Cardiac muscle cell (in vitro differentiated cells and primary cell): Measurements from ENCODE around the gene HDLBP. TPM values are rescaled to one million over a fixed set of nuclear protein-coding genes. Genes with fewer than 3 reads are reported as not detected.

Source experiments
- DNase-seq, 2 donors: peaks; one replicate each; pipeline versions ENCODE4 v3.0.0 to v3.0.0-alpha.2; 2010 to 2017; ENCODE audit warnings: low read depth in 1 of 2, low spot score in 1 of 2
- H3K27ac ChIP-seq: fragments of 200-600 bp; sonication (generic); 2 replicates; pipeline ENCODE4 v1.5.1; 2016
- H3K27me3 ChIP-seq: fragments of 200-600 bp; sonication (generic); 2 replicates; pipeline ENCODE4 v1.6.0; 2016; ENCODE audit warnings: control low read depth
- H3K36me3 ChIP-seq: fragments of 200-600 bp; sonication (generic); 2 replicates; pipeline ENCODE4 v1.5.1; 2016; ENCODE audit warnings: control low read depth
- H3K4me1 ChIP-seq: fragments of 200-600 bp; sonication (generic); 2 replicates; pipeline ENCODE4 v1.8.1; 2017; ENCODE audit warnings: low read depth, mild to moderate bottlenecking, mixed run types
- H3K4me3 ChIP-seq: fragments of 200-600 bp; sonication (generic); 2 replicates; pipeline ENCODE4 v1.5.1; 2016; ENCODE audit warnings: mild to moderate bottlenecking
- H3K9me3 ChIP-seq: fragments of 200-600 bp; sonication (generic); 2 replicates; pipeline ENCODE4 v1.5.1; 2017; ENCODE audit warnings: low read depth, mild to moderate bottlenecking, control low read depth
- polyA plus RNA-seq: library from polyadenylated mRNA; unstranded; fragments of >200 nt; fragmentation: Nextera tagmentation; extraction: Ambion mirVana; gene quantifications from 2 replicates; pipeline ENCODE4 v1.2.1, GENCODE V29; 2016
- total RNA-seq: library from RNA; depleted of rRNA; stranded (reverse); fragments of >200 nt; gene quantifications from 2 replicates; pipeline ENCODE4 v1.2.3, GENCODE V29; 2016
- TF ChIP-seq, protein P1 (sequence below): IDR thresholded peaks from 2 replicates; pipeline ENCODE4 v1.5.1; 2012; ENCODE audit warnings: low read depth, mild to moderate bottlenecking, low read length

The HDLBP gene
- total and polyA plus RNA-seq, 2 experiments from 2014 or later, result 261 to 313 TPM

DNA sequence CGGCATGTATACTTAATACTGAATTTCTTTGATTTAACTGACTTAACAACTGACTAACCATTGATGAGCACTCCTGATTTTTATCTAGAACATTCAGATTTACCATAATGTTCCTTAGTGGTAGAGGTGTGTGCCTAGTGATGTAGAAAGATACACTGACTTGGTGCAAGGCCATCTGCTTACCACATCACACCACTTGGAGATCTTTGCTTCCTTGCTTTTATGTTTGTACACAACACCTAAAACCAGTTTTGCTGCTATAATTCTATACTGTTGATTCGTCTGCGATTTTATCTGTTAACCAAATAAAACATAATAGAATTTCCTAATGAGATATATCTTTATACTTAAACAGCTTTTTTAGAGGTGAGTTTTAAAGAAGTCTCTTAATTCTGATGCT is 36.8 kb upstream of the HDLBP start:
- H3K4me3 ChIP-seq, result no peak overlapping the region
- no peaks in the 10 kb centered on the region for H3K27me3 ChIP-seq
- no peak overlapping the region for H3K27ac ChIP-seq
- peaks cover 11% of the 10 kb centered on the region for H3K4me1 ChIP-seq
- no peaks in the 10 kb centered on the region for H3K9me3 ChIP-seq
- DNase-seq, result no peak
- TF ChIP-seq, protein P1, sequence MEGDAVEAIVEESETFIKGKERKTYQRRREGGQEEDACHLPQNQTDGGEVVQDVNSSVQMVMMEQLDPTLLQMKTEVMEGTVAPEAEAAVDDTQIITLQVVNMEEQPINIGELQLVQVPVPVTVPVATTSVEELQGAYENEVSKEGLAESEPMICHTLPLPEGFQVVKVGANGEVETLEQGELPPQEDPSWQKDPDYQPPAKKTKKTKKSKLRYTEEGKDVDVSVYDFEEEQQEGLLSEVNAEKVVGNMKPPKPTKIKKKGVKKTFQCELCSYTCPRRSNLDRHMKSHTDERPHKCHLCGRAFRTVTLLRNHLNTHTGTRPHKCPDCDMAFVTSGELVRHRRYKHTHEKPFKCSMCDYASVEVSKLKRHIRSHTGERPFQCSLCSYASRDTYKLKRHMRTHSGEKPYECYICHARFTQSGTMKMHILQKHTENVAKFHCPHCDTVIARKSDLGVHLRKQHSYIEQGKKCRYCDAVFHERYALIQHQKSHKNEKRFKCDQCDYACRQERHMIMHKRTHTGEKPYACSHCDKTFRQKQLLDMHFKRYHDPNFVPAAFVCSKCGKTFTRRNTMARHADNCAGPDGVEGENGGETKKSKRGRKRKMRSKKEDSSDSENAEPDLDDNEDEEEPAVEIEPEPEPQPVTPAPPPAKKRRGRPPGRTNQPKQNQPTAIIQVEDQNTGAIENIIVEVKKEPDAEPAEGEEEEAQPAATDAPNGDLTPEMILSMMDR, result no peak
- peaks cover 64% of the 10 kb centered on the region for H3K36me3 ChIP-seq

DNA sequence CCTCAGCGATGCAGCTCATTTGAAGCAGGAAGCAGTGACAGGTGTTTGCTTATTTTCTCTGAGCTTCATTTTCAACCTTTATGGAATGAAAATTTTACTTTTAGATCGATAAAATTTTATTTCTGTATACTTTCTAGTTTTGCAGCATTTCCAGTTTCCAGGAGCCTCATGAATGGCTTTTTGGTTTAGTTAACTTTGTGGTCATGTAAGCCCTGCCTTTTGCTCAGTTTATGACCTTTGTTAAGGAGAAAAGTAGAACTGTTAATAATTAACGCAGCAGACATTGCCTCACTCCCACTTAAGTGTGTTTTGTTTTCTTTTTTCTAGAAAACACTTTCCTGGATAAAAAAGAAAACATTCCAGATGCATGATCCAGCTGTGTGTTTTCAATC is 36.2 kb upstream of the HDLBP start:
- no peak overlapping the region for H3K27ac ChIP-seq
- H3K4me3 ChIP-seq, result no peak overlapping the region
- H3K36me3 ChIP-seq, result peaks cover 70% of the 10 kb centered on the region
- peaks cover 6% of the 10 kb centered on the region for H3K4me1 ChIP-seq
- DNase-seq, result no peak
- TF ChIP-seq, protein P1, result no peak
- no peaks in the 10 kb centered on the region for H3K9me3 ChIP-seq
- no peaks in the 10 kb centered on the region for H3K27me3 ChIP-seq

DNA sequence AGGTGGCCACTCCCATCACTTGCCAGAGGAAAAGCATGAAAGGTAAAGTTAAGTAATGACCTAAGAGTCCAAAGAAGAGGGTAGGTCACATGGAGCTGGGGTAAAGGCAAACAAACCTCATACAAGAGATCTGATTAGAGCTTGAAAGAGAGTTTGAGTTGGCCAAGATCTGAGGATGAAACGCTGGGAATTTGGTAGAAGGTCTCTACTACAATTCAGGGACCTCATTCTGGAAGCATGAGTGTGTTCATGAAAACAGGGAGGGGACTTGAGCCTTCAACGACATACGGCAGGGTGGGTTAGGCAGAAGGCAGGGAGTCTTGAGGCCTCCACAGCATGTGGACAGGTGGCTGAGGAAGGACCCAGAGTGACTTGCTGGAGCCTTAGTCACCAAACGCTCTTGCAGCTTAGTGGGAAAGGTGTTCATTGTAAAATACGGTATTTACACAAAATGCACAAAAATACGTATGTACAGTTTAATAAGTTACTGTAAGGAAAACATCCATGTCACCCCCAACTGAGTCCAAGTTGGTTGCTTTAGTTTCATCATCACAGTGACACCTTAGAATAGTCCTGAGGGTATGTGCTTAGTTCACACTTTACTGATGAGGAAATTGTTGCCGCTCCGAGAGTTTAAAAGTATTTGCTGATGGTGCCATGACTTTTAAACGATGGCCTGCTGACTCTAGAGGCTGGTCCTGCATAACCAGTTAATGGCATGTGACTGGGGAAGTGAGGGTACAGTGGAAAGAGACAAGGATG is 35.6 kb upstream of the HDLBP start:
- no peak for DNase-seq
- Histone ChIP-seq H3K27ac (no peak overlapping the region), H3K36me3 (peaks cover 75% of the 10 kb centered on the region), H3K9me3 (no peaks in the 10 kb centered on the region), H3K4me1 (peaks cover 6% of the 10 kb centered on the region), H3K27me3 (no peaks in the 10 kb centered on the region), H3K4me3 (no peak overlapping the region)
- TF ChIP-seq, protein P1, result no peak

DNA sequence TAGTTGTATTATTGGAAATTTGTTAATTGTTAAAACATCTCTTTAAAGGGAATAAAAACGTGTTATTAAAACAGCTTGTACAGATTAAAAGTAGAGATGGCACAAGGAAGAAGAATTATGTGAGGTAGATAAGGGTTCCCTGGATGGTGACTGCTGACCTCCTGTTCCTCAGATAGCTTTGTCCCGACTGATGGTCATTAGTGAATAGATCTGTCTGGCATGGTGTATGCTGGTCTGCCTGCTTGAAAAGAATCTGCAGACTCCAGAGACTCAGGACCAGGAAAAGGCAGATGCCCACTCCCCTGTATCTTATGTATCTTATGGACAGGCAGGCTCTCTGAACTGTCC is 35.0 kb upstream of the HDLBP start:
- Histone ChIP-seq H3K4me3 (no peak overlapping the region), H3K36me3 (peaks cover 80% of the 10 kb centered on the region), H3K9me3 (no peaks in the 10 kb centered on the region), H3K27me3 (no peaks in the 10 kb centered on the region), H3K4me1 (peaks cover 6% of the 10 kb centered on the region), H3K27ac (no peak overlapping the region)
- TF ChIP-seq, protein P1, result no peak
- no peak for DNase-seq

DNA sequence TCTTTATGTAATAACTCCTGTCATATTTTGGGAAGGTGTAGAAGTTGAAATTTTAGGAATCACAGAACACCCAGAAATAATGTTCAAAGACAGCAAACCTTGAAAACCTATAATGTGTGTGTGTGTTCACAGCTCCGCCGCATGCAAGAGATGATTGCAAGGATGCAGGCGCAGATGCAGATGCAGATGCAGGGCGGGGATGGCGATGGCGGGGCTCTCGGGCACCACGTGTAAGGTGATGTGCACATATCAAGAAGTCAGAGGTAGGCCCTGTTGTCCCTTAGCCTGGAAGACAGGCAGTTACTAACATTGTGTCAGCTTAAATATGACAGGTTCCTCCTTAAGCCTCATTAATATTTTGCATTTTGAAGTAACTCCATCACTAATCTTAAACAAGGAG is 34.5 kb upstream of the HDLBP start:
- H3K4me3 ChIP-seq, result no peak overlapping the region
- H3K27ac ChIP-seq, result no peak overlapping the region
- H3K36me3 ChIP-seq, result peaks cover 86% of the 10 kb centered on the region
- no peaks in the 10 kb centered on the region for H3K9me3 ChIP-seq
- DNase-seq, result no peak
- TF ChIP-seq, protein P1, result no peak
- H3K4me1 ChIP-seq, result peaks cover 6% of the 10 kb centered on the region
- H3K27me3 ChIP-seq, result no peaks in the 10 kb centered on the region
